SW480 (cell line): ENCODE data around the gene JUP.
"Not testable (repeated sequence)": the region's sequence is repeated elsewhere in the genome, so short reads cannot be mapped to it uniquely, and the experiment has no call there.

Source experiments
- DNase-seq: peaks from one replicate; pipeline ENCODE4 v3.0.0-alpha.2; 2016; ENCODE audit warnings: low spot score

The JUP gene

GRCh38 chr17:41781404-41782110 is 5.0 kb downstream of the JUP start:
- no peak for DNase-seq

- DNase-seq, result no peak
Observed at GRCh38 chr17:41779954-41780353, 6.6 kb downstream of the JUP start.

- DNase-seq, result no peak
Observed at GRCh38 chr17:41777574-41778188, 8.8 kb downstream of the JUP start.

GRCh38 chr17:41777157-41777573 is 9.3 kb downstream of the JUP start:
- peak; percentile 48 for DNase-seq

GRCh38 chr17:41776262-41776900 is 10.1 kb downstream of the JUP start:
- DNase-seq, result not testable (repeated sequence)

- peak; percentile 54 for DNase-seq
Observed at GRCh38 chr17:41775394-41776226, 10.9 kb downstream of the JUP start.

- no peak for DNase-seq
Observed at GRCh38 chr17:41773731-41774193, 12.7 kb downstream of the JUP start.

GRCh38 chr17:41773190-41773588 is 13.3 kb downstream of the JUP start:
- DNase-seq, result peak; percentile 85

GRCh38 chr17:41772586-41773189 is 13.8 kb downstream of the JUP start:
- no peak for DNase-seq

- DNase-seq, result no peak
Observed at GRCh38 chr17:41772218-41772585, 14.3 kb downstream of the JUP start.

GRCh38 chr17:41771389-41772206 is 14.9 kb downstream of the JUP start:
- no peak for DNase-seq

- DNase-seq, result no peak
Observed at GRCh38 chr17:41769985-41770384, 16.5 kb downstream of the JUP start.

- DNase-seq, result no peak
Observed at GRCh38 chr17:41769346-41769862, 17.1 kb downstream of the JUP start.

GRCh38 chr17:41768682-41769288 is 17.7 kb downstream of the JUP start:
- DNase-seq, result no peak

GRCh38 chr17:41767324-41768042 is 19.0 kb downstream of the JUP start:
- DNase-seq, result no peak

- DNase-seq, result no peak
Observed at GRCh38 chr17:41766135-41766534, 20.4 kb downstream of the JUP start.

- DNase-seq, result no peak
Observed at GRCh38 chr17:41763327-41763726, 23.2 kb downstream of the JUP start.

GRCh38 chr17:41762841-41763240 is 23.7 kb downstream of the JUP start:
- DNase-seq, result no peak

GRCh38 chr17:41762391-41762790 is 24.1 kb downstream of the JUP start:
- DNase-seq, result no peak

GRCh38 chr17:41760878-41761277 is 25.6 kb downstream of the JUP start:
- no peak for DNase-seq
